RWPE1 (cell line): Measurements from ENCODE around the gene CRLF2.

Experiments
- CTCF ChIA-PET: fragments of 350-600 bp; sonication (Branson Sonifier 250); formaldehyde crosslinking; extraction: SDS; loops from one replicate; lab custom pipeline; 2021; lab: Yijun Ruan, JAX
- POLR2A ChIA-PET: fragments of 400-600 bp; formaldehyde crosslinking; extraction: SDS; loops from one replicate; lab custom pipeline; 2020; ENCODE audit warnings: antibody characterized with exemption; ENCODE audit not compliant: low non-redundant PET; lab: Yijun Ruan, JAX
- DNase-seq: peaks from one replicate; pipeline ENCODE4 v3.0.0; 2012; ENCODE audit warnings: low spot score
- H3K27ac ChIP-seq: fragments of 450-650 bp; 2 replicates; pipeline ENCODE4 v1.5.1; 2017
- CTCF ChIP-seq: fragments of 450-650 bp; conservative IDR thresholded peaks from 2 replicates; pipeline ENCODE4 v1.5.1; 2017; ENCODE audit warnings: low read depth, mild to moderate bottlenecking

Gene CRLF2

GRCh38 chrX:1215123-1215823 lies 2.8 kb upstream of the CRLF2 start:
- TF ChIP-seq CTCF: no peak
- no peak for DNase-seq
- H3K27ac ChIP-seq: no peak overlapping the region
- ChIA-PET POLR2A (no interaction called here), CTCF (no interaction called here)

DNA sequence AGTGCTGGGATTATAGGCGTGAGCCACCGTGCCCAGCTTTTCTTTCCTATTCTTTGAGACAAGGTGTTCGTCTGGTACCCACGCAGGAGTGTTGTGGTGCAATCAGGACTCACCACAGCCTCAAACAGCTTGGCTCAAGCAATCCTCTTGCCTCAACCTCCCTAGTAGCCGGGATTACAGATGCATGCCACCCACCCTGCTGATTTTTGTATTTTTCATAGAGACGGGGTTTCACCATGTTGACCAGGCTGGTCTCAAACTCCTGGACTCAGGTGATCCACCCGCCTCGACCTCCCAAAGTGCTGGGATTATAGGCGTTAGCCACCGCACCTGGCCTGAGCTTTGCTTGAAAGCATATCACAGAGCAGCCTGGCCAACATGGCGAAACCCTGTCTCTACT lies 1.5 kb upstream of the CRLF2 start:
- ChIA-PET CTCF (no interaction called here), POLR2A (no interaction called here)
- H3K27ac ChIP-seq: no peak overlapping the region
- DNase-seq: no peak
- TF ChIP-seq CTCF: no peak

GRCh38 chrX:1210844-1211243 lies 1.6 kb downstream of the CRLF2 start:
- no peak for TF ChIP-seq CTCF
- ChIA-PET CTCF (no interaction called here), POLR2A (no interaction called here)
- no peak for DNase-seq
- H3K27ac ChIP-seq: no peak overlapping the region

DNA sequence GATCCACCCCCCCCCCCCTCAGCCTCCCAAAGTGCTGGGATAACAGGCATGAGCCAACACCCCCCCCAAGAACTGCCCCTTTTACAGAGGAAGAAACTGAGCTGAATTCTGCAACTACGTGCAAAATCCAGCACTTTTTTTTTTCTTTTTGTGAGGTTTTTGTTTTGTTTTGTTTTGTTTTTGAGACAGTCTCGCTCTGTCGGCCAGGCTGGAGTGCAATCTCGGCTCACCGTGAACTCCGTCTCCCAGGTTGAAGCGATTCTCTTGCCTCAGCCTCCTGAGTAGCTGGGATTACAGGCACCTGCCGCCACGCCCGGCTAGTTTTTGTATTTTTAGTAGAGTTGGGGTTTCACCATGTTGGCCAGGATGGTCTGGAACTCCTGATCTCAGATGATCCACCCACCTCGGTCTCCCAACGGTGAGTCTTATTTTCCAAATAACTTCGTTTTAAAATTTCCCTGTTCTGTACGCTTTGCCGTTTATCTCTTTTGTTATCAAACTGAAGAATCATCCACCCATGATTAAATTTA lies 4.9 kb downstream of the CRLF2 start:
- no peak for DNase-seq
- ChIA-PET POLR2A (no interaction called here), CTCF (no interaction called here)
- H3K27ac ChIP-seq: no peak overlapping the region
- TF ChIP-seq CTCF: no peak

DNA sequence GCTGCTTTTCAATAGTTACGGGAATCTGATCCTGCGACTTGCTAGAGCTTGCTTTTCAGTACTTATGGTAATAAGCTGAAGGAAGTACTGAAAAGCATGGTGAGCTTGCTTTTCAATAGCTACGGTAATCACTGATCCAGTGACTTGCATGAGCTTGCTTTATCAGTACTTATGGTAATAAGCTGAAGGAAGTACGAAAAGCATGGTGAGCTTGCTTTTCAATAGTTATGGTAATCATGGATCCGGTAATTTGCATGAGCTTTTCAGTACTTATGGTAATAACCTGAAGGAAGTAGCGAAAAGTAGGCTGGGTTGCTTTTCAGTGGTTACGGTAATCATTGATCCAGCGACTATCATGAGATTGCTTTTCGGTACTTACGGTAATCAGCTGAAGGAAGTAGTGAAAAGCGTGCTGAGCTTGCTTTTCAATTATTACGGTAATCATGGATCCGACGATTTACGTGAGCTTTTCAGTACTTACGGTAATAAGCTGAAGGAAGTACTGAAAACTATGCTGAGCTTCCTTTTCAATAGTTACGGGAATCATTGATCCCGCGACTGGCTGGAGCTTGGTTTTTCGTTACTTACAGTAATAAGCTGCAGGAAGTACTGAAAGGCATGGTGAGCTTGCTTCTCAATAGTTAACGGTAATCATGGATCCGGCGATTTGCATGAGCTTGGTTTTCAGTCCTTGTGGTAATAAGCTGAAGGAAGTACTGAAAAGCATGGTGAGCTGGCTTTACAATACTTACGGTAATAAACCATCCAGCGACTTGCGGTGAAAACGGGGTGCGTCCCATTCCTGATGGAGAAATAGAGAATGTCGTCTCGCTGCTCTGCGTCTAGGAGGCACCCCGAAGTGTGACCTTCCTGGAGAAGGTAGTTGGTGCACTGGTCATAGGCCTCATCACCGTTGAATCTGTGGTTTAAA lies 6.5 kb downstream of the CRLF2 start:
- TF ChIP-seq CTCF: no peak
- POLR2A ChIA-PET: no interaction called here
- CTCF ChIA-PET: no interaction called here
- DNase-seq: peak; percentile 36
- H3K27ac ChIP-seq: no peak overlapping the region

GRCh38 chrX:1202251-1202650 lies 10.2 kb downstream of the CRLF2 start:
- CTCF ChIA-PET: no interaction called here
- DNase-seq: no peak
- POLR2A ChIA-PET: no interaction called here
- no peak for TF ChIP-seq CTCF
- H3K27ac ChIP-seq: no peak overlapping the region
